HCT116 (cell line): ENCODE results near the gene GPR31. TPM values are rescaled to one million over a fixed set of nuclear protein-coding genes. Genes with fewer than 3 reads are reported as not detected.

Experiments used
- ATAC-seq: fragments of 200-7000 bp; cut with Tn5 transposase; 2 replicates; pipeline ENCODE4 v1.9.1; 2020; ENCODE audit warnings: mild to moderate bottlenecking, moderate library complexity
- BruUV-seq: library from RNA; stranded (reverse); fragments of 400-500 nt; replicated peaks from 2 replicates; lab custom pipeline; 2021; lab: Mats Ljungman, UMichigan
- CTCF ChIA-PET: fragments of 300-600 bp; sonication (Branson Sonifier 250); formaldehyde crosslinking; loops from one replicate; lab custom pipeline; 2021; ENCODE audit warnings: antibody characterized with exemption; lab: Charles Lee
- POLR2A ChIA-PET: fragments of 300-600, 350-600 bp; sonication (Branson Sonifier 250); formaldehyde crosslinking; loops from one replicate; lab custom pipeline; 2021; ENCODE audit warnings: antibody characterized with exemption; lab: Charles Lee
- RAD21 ChIA-PET, 2 experiments: fragments of 300-600 bp; sonication (Branson Sonifier 250); formaldehyde crosslinking; loops; one replicate each; lab custom pipeline; 2023; ENCODE audit warnings: low total read pairs in 2 of 2; ENCODE audit not compliant: uncharacterized antibody in 2 of 2, unreplicated experiment in 2 of 2, low non-redundant PET in 1 of 2; lab: Charles Lee
- DNase-seq: peaks from one replicate; pipeline ENCODE4 v3.0.0-alpha.2; 2010; ENCODE audit warnings: low read depth, low spot score
- H2AFZ ChIP-seq: fragments of 200-600 bp; shearing (Covaris generic), sonication (generic); 2 replicates; pipeline ENCODE4 v1.6.1; 2017; ENCODE audit warnings: low read depth, mixed run types, mixed read lengths, antibody characterized with exemption, low read length; ENCODE audit not compliant: poor library complexity, severe bottlenecking
- H3K27ac ChIP-seq: 2 replicates; pipeline ENCODE4 v1.5.1; 2012; ENCODE audit warnings: low read depth, low read length
- H3K27me3 ChIP-seq: fragments of 200-600 bp; sonication (generic); 2 replicates; pipeline ENCODE4 v1.6.1; 2016; ENCODE audit warnings: mixed run types, low read length, mixed read lengths; ENCODE audit not compliant: insufficient read depth
- H3K36me3 ChIP-seq, 2 experiments: fragments of 200-500 bp in 1 of 2; fragments of 200-600 bp in 1 of 2; sonication (Bioruptor generic) in 1 of 2; sonication (generic) in 1 of 2; 2 replicates each; pipeline versions ENCODE4 v1.5.1 to v1.6.1; 2014 to 2016; ENCODE audit warnings: low read length in 2 of 2, inconsistent platforms in 1 of 2, mixed read lengths in 1 of 2, mixed run types in 1 of 2; ENCODE audit not compliant: insufficient read depth in 2 of 2, control insufficient read depth in 1 of 2
- H3K4me1 ChIP-seq, 2 experiments: fragments of 200-600 bp in 1 of 2; sonication (generic) in 1 of 2; 2 replicates each; pipeline versions ENCODE4 v1.5.1 to v1.6.1; 2012 to 2017; ENCODE audit warnings: low read length in 2 of 2, inconsistent platforms in 1 of 2, mild to moderate bottlenecking in 1 of 2, mixed read lengths in 1 of 2, mixed run types in 1 of 2, moderate library complexity in 1 of 2; ENCODE audit not compliant: insufficient read depth in 2 of 2, control insufficient read depth in 1 of 2
- H3K4me2 ChIP-seq: fragments of 200-600 bp; sonication (generic); 2 replicates; pipeline ENCODE4 v1.6.1; 2017; ENCODE audit warnings: mixed run types, low read length, mixed read lengths
- H3K4me3 ChIP-seq, 2 experiments: fragments of 200-600 bp in 1 of 2; sonication (generic) in 1 of 2; replicated peaks in 1 of 2; 2 replicates each; pipeline ENCODE4 v1.5.1; 2011 to 2016; ENCODE audit warnings: low read length in 2 of 2, control low read depth in 1 of 2, low read depth in 1 of 2, mild to moderate bottlenecking in 1 of 2, mixed read lengths in 1 of 2, mixed run types in 1 of 2
- H3K79me2 ChIP-seq: fragments of 200-600 bp; sonication (generic); 2 replicates; pipeline ENCODE4 v1.6.1; 2017; ENCODE audit warnings: mild to moderate bottlenecking, mixed run types, low read length, moderate library complexity, mixed read lengths; ENCODE audit not compliant: insufficient read depth
- H3K9ac ChIP-seq: fragments of 200-600 bp; sonication (generic); 2 replicates; pipeline ENCODE4 v1.6.1; 2016; ENCODE audit warnings: low read length, mixed read lengths
- H3K9me2 ChIP-seq: fragments of 200-600 bp; sonication (generic), shearing (Covaris generic); 2 replicates; pipeline ENCODE4 v1.6.1; 2017; ENCODE audit warnings: mixed run types, mild to moderate bottlenecking, moderate library complexity; ENCODE audit not compliant: insufficient read depth
- H3K9me3 ChIP-seq, 2 experiments: fragments of 200-500 bp in 1 of 2; fragments of 200-600 bp in 1 of 2; sonication (Bioruptor generic) in 1 of 2; sonication (generic) in 1 of 2; 2 replicates each; pipeline ENCODE4 v1.6.1; 2014 to 2017; ENCODE audit warnings: low read length in 2 of 2, mixed read lengths in 2 of 2, inconsistent platforms in 1 of 2, low read depth in 1 of 2, mild to moderate bottlenecking in 1 of 2, mixed run types in 1 of 2, moderate library complexity in 1 of 2; ENCODE audit not compliant: control insufficient read depth in 1 of 2, insufficient read depth in 1 of 2
- H4K20me1 ChIP-seq: fragments of 200-600 bp; sonication (generic), shearing (Covaris generic); 2 replicates; pipeline ENCODE4 v1.6.1; 2017; ENCODE audit warnings: mixed run types, mild to moderate bottlenecking, moderate library complexity; ENCODE audit not compliant: insufficient read depth
- CBX3 ChIP-seq: IDR thresholded peaks from 2 replicates; pipeline ENCODE4 v1.6.1; 2012; ENCODE audit warnings: low read depth
- EGR1 ChIP-seq: IDR thresholded peaks from 2 replicates; pipeline ENCODE4 v1.6.1; 2012; ENCODE audit warnings: low read depth
- ELF1 ChIP-seq: IDR thresholded peaks from 2 replicates; pipeline ENCODE4 v1.6.1; 2012; ENCODE audit warnings: low read depth, borderline replicate concordance
- EZH2 ChIP-seq: fragments of 200-600 bp; sonication (generic); IDR thresholded peaks from 2 replicates; pipeline ENCODE4 v1.6.1; 2017; ENCODE audit warnings: antibody characterized with exemption, mixed run types
- EZH2phosphoT487 ChIP-seq: fragments of 200-600 bp; IDR thresholded peaks from 2 replicates; pipeline ENCODE4 v1.6.1; 2018; ENCODE audit warnings: antibody characterized with exemption, borderline replicate concordance
- FOSL1 ChIP-seq: IDR thresholded peaks from 2 replicates; pipeline ENCODE4 v1.6.1; 2012; ENCODE audit warnings: low read depth
- POLR2A ChIP-seq: IDR thresholded peaks from 2 replicates; pipeline ENCODE4 v1.7.0; 2011; ENCODE audit warnings: borderline replicate concordance; ENCODE audit not compliant: insufficient read depth, insufficient read length; ENCODE audit errors: extremely low read depth
- POLR2AphosphoS5 ChIP-seq: IDR thresholded peaks from 2 replicates; pipeline ENCODE4 v1.6.1; 2011; ENCODE audit warnings: mild to moderate bottlenecking, low read depth, low read length, moderate library complexity
- SP1 ChIP-seq: IDR thresholded peaks from 2 replicates; pipeline ENCODE4 v1.6.1; 2012; ENCODE audit warnings: low read depth
- SRF ChIP-seq: IDR thresholded peaks from 2 replicates; pipeline ENCODE4 v1.6.1; 2012; ENCODE audit warnings: low read depth
- YY1 ChIP-seq: IDR thresholded peaks from 2 replicates; pipeline ENCODE4 v1.6.1; 2011; ENCODE audit warnings: low read length, low read depth, moderate library complexity, mild to moderate bottlenecking; ENCODE audit not compliant: insufficient replicate concordance; ENCODE audit errors: extremely low read depth
- ZFX ChIP-seq: fragments of 450-650 bp; IDR thresholded peaks from 2 replicates; pipeline ENCODE4 v1.6.1; 2017
- ZNF274 ChIP-seq: fragments of 200-500 bp; sonication (Bioruptor generic); IDR thresholded peaks from 2 replicates; pipeline ENCODE4 v1.6.1; 2014; ENCODE audit warnings: mild to moderate bottlenecking, low read depth, low read length, inconsistent platforms
- intact Hi-C: fragments of 100-400 bp; cut with micrococcal nuclease; formaldehyde crosslinking; loops from 2 replicates; pipeline ENCODE4 v1.10.0; 2022
- total RNA-seq: library from RNA; stranded (reverse); gene quantifications from one replicate; pipeline ENCODE4 v1.2.1, GENCODE V29; 2021; ENCODE audit not compliant: unreplicated experiment
- TF ChIP-seq, protein P1 (sequence below): IDR thresholded peaks from 2 replicates; pipeline ENCODE4 v1.6.1; 2012
- TF ChIP-seq, protein P2 (sequence below): IDR thresholded peaks from 2 replicates; pipeline ENCODE4 v1.6.1; 2012; ENCODE audit warnings: low read depth
- TF ChIP-seq, protein P3 (sequence below): IDR thresholded peaks from 2 replicates; pipeline ENCODE4 v1.6.1; 2011; ENCODE audit warnings: mild to moderate bottlenecking, low read length, moderate library complexity; ENCODE audit not compliant: insufficient replicate concordance; ENCODE audit errors: extremely low read depth

Gene GPR31
- total RNA-seq, 1 experiment from 2014 or later: not detected

DNA sequence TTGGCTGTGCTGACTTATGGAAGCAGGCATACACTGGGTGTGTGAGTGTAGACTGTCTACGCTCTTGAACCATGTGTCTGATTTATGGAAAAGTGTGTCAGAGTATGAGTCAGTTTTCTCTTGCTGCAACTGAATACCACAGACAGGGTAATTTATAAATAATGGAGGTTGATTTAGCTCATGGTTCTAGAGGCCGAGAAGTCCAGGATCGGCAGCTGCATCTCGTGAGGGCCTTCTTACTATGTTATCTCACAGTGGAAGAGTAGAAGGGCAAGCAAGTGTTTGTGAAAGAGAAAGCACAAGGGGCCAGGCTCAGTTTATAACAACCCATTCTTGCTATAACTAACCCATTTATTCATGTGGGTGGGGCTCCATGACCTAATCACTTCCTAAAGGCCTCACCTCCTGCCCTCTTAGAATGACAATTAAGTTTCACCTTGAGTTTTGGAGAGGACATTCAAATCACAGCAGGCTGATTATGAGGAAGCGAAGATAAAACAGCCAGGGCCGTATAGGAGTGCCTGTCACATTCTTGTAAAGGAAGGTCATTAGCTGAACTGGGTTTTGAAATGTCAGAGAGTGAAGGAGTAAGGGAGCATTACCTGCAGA lies 6.7 kb downstream of the GPR31 start:
- RAD21 ChIA-PET: no interaction called here

More for the DNA sequence above, 6.7 kb downstream of the GPR31 start:
- Histone ChIP-seq H4K20me1 (no peaks in the 10 kb centered on the region), H3K9ac (no peak overlapping the region), H3K79me2 (no peaks in the 10 kb centered on the region), H3K9me3 (no peaks in the 10 kb centered on the region), H2AFZ (no peak overlapping the region), H3K36me3 (no peaks in the 10 kb centered on the region), H3K4me1 (no peaks in the 10 kb centered on the region), H3K4me3 (no peak overlapping the region), H3K27me3 (peaks cover 21% of the 10 kb centered on the region), H3K9me2 (no peaks in the 10 kb centered on the region), H3K27ac (no peak overlapping the region), H3K4me2 (no peak overlapping the region)
- TF ChIP-seq, protein P1, sequence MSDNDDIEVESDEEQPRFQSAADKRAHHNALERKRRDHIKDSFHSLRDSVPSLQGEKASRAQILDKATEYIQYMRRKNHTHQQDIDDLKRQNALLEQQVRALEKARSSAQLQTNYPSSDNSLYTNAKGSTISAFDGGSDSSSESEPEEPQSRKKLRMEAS: no peak
- TF ChIP-seq CBX3 (no peak), EZH2 (no peak), FOSL1 (no peak), ZNF274 (no peak), YY1 (no peak), SP1 (no peak), POLR2A (no peak), ZFX (no peak), EGR1 (no peak), EZH2phosphoT487 (no peak), ELF1 (no peak), POLR2AphosphoS5 (no peak), SRF (no peak)
- TF ChIP-seq, protein P2, sequence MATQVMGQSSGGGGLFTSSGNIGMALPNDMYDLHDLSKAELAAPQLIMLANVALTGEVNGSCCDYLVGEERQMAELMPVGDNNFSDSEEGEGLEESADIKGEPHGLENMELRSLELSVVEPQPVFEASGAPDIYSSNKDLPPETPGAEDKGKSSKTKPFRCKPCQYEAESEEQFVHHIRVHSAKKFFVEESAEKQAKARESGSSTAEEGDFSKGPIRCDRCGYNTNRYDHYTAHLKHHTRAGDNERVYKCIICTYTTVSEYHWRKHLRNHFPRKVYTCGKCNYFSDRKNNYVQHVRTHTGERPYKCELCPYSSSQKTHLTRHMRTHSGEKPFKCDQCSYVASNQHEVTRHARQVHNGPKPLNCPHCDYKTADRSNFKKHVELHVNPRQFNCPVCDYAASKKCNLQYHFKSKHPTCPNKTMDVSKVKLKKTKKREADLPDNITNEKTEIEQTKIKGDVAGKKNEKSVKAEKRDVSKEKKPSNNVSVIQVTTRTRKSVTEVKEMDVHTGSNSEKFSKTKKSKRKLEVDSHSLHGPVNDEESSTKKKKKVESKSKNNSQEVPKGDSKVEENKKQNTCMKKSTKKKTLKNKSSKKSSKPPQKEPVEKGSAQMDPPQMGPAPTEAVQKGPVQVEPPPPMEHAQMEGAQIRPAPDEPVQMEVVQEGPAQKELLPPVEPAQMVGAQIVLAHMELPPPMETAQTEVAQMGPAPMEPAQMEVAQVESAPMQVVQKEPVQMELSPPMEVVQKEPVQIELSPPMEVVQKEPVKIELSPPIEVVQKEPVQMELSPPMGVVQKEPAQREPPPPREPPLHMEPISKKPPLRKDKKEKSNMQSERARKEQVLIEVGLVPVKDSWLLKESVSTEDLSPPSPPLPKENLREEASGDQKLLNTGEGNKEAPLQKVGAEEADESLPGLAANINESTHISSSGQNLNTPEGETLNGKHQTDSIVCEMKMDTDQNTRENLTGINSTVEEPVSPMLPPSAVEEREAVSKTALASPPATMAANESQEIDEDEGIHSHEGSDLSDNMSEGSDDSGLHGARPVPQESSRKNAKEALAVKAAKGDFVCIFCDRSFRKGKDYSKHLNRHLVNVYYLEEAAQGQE: no peak
- TF ChIP-seq, protein P3, sequence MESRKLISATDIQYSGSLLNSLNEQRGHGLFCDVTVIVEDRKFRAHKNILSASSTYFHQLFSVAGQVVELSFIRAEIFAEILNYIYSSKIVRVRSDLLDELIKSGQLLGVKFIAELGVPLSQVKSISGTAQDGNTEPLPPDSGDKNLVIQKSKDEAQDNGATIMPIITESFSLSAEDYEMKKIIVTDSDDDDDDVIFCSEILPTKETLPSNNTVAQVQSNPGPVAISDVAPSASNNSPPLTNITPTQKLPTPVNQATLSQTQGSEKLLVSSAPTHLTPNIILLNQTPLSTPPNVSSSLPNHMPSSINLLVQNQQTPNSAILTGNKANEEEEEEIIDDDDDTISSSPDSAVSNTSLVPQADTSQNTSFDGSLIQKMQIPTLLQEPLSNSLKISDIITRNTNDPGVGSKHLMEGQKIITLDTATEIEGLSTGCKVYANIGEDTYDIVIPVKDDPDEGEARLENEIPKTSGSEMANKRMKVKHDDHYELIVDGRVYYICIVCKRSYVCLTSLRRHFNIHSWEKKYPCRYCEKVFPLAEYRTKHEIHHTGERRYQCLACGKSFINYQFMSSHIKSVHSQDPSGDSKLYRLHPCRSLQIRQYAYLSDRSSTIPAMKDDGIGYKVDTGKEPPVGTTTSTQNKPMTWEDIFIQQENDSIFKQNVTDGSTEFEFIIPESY: no peak
- POLR2A ChIA-PET: no interaction called here
- CTCF ChIA-PET: no interaction called here
- ATAC-seq (no peak), DNase-seq (no peak)
- BruUV-seq: no TSS peak
- intact Hi-C loops: no loop called here
